GM21381 (cell line): Measurements from ENCODE around the gene ERCC2.
"Not testable (repeated sequence)": the region's sequence is repeated elsewhere in the genome, so short reads cannot be mapped to it uniquely, and the experiment has no call there.

Source experiments
- ATAC-seq: cut with Tn5 transposase; IDR thresholded peaks from one replicate; pipeline ENCODE4 v1.9.1; 2021; ENCODE audit warnings: mild to moderate bottlenecking, moderate library complexity; ENCODE audit not compliant: unreplicated experiment

The ERCC2 gene

GRCh38 chr19:45340232-45340898 is 30.0 kb downstream of the ERCC2 start, which contains the start of gene KLC3:
Gene KLC3, plus strand, starts transcription at chr19:45340750. Its CDS starts 4,792 bp downstream, at chr19:45345542.
- no peak for ATAC-seq

- ATAC-seq, result no peak
These were observed 30.7 kb downstream of the ERCC2 start for GRCh38 chr19:45339629-45340028.

GRCh38 chr19:45336696-45337251 is 33.6 kb downstream of the ERCC2 start:
- ATAC-seq, result no peak

- not testable (repeated sequence) for ATAC-seq
These were observed 35.5 kb downstream of the ERCC2 start for GRCh38 chr19:45334881-45335280.

- ATAC-seq, result no peak
These were observed 36.6 kb downstream of the ERCC2 start for GRCh38 chr19:45333609-45334303.

- no peak for ATAC-seq
These were observed 39.0 kb downstream of the ERCC2 start for GRCh38 chr19:45331411-45331810.

- ATAC-seq, result no peak
These were observed 42.8 kb downstream of the ERCC2 start for GRCh38 chr19:45327404-45328143.

- no peak for ATAC-seq
These were observed 45.9 kb downstream of the ERCC2 start for GRCh38 chr19:45324349-45324907.

GRCh38 chr19:45323671-45324081 is 46.7 kb downstream of the ERCC2 start:
- ATAC-seq, result no peak

- no peak for ATAC-seq
These were observed 47.6 kb downstream of the ERCC2 start, which contains the start of gene CKM for GRCh38 chr19:45322744-45323281. Gene CKM, minus strand, starts transcription at chr19:45322875. Its CDS starts 3,162 bp downstream, at chr19:45319713.

GRCh38 chr19:45322311-45322710 is 48.1 kb downstream of the ERCC2 start:
- ATAC-seq, result no peak

- no peak for ATAC-seq
These were observed 48.5 kb downstream of the ERCC2 start for GRCh38 chr19:45321848-45322247.

- no peak for ATAC-seq
These were observed 49.2 kb downstream of the ERCC2 start for GRCh38 chr19:45320997-45321775.

- no peak for ATAC-seq
These were observed 55.1 kb downstream of the ERCC2 start for GRCh38 chr19:45315304-45315703.

- no peak for ATAC-seq
These were observed 55.6 kb downstream of the ERCC2 start for GRCh38 chr19:45314708-45315245.

- ATAC-seq, result not testable (repeated sequence)
These were observed 58.1 kb downstream of the ERCC2 start for GRCh38 chr19:45312285-45312684.

- ATAC-seq, result no peak
These were observed 58.8 kb downstream of the ERCC2 start for GRCh38 chr19:45311621-45312020.

GRCh38 chr19:45309322-45309721 is 61.1 kb downstream of the ERCC2 start:
- ATAC-seq, result not testable (repeated sequence)

- no peak for ATAC-seq
These were observed 63.0 kb downstream of the ERCC2 start for GRCh38 chr19:45307361-45307760.
